ENCODE results near the gene SEMA4A. TPM values are rescaled to one million over a fixed set of nuclear protein-coding genes. Genes with fewer than 3 reads are reported as not detected.

SEMA4A gene
- total RNA-seq, 2 donors from 2014 or later = 2.6 to 11.9 TPM

- no peak overlapping the region for H3K27ac ChIP-seq
- 21 to 32% methylated on average over 19 to 20 of the region's 20 CpGs for WGBS, 2 donors
- no peak for DNase-seq
These were observed 3.7 kb upstream of the SEMA4A start for GRCh38 chr1:156149374-156150332.

GRCh38 chr1:156150333-156151011 is 2.9 kb upstream of the SEMA4A start:
- Histone ChIP-seq H3K36me3 (replicated peaks in 1 of 2; ENCODE audit: insufficient read depth in 1 of 2, low read depth in 2 of 2) (no peaks in the 10 kb centered on the region), H3K9me3 (no peaks in the 10 kb centered on the region), H3K4me3 (no peak overlapping the region), H3K4me1 (peaks cover 11% of the 10 kb centered on the region), H3K27me3 (no peaks in the 10 kb centered on the region), H3K27ac (no peak overlapping the region)
- no peak for DNase-seq
- intact Hi-C loops (cut with DNase I) = no loop called here
- TF ChIP-seq POLR2A (IDR thresholded peaks at IDR 0.05) (no peak), CTCF (IDR thresholded peaks at IDR 0.05) (no peak)
- 38 to 50% methylated on average over 9 to 10 of the region's 10 CpGs for WGBS, 2 donors
- ATAC-seq = no peak

More at GRCh38 chr1:156149374-156150332, 3.7 kb upstream of the SEMA4A start:
- Histone ChIP-seq H3K36me3 (replicated peaks in 1 of 2; ENCODE audit: insufficient read depth in 1 of 2, low read depth in 2 of 2) (no peaks in the 10 kb centered on the region), H3K27me3 (no peaks in the 10 kb centered on the region), H3K9me3 (no peaks in the 10 kb centered on the region), H3K4me1 (peaks cover 11% of the 10 kb centered on the region), H3K4me3 (no peak overlapping the region)
- no peak for ATAC-seq
- intact Hi-C loops (cut with DNase I) = loop anchor here (5.0 kb wide), 1 partner anchor 73 kb away; no protein-coding TSS in a partner anchor
- TF ChIP-seq POLR2A (IDR thresholded peaks at IDR 0.05) (no peak), CTCF (IDR thresholded peaks at IDR 0.05) (no peak)

- H3K27ac ChIP-seq = no peak overlapping the region
- H3K27me3 ChIP-seq = no peaks in the 10 kb centered on the region
- no peaks in the 10 kb centered on the region for H3K36me3 ChIP-seq (replicated peaks in 1 of 2; ENCODE audit: insufficient read depth in 1 of 2, low read depth in 2 of 2)
- peaks cover 11% of the 10 kb centered on the region for H3K4me1 ChIP-seq
- 59 to 67% methylated on average over 5 to 6 of the region's 6 CpGs for whole genome bisulfite sequencing, 2 donors
- intact Hi-C loops (cut with DNase I) = no loop called here
- TF ChIP-seq POLR2A (IDR thresholded peaks at IDR 0.05) (no peak), CTCF (IDR thresholded peaks at IDR 0.05) (no peak)
- ATAC-seq = no peak
- no peak overlapping the region for H3K4me3 ChIP-seq
- DNase-seq = peak in 1 of 4 donors; percentile 32
- H3K9me3 ChIP-seq = no peaks in the 10 kb centered on the region
These were observed 2.2 kb upstream of the SEMA4A start for GRCh38 chr1:156151093-156151688.

- ATAC-seq (no peak), DNase-seq (no peak)
- Histone ChIP-seq H3K4me1 (peaks cover 11% of the 10 kb centered on the region), H3K9me3 (no peaks in the 10 kb centered on the region), H3K27me3 (no peaks in the 10 kb centered on the region), H3K27ac (no peak overlapping the region), H3K36me3 (replicated peaks in 1 of 2; ENCODE audit: insufficient read depth in 1 of 2, low read depth in 2 of 2) (no peaks in the 10 kb centered on the region), H3K4me3 (no peak overlapping the region)
- intact Hi-C loops (cut with DNase I) = no loop called here
- 54 to 68% methylated on average over 5 of the region's 5 CpGs for WGBS, 2 donors
- no peak for TF ChIP-seq POLR2A (IDR thresholded peaks at IDR 0.05)
- TF ChIP-seq CTCF (IDR thresholded peaks at IDR 0.05) = no peak
These were observed 757 bp upstream of the SEMA4A start for GRCh38 chr1:156152628-156153027.

Data from body of pancreas (tissue), 4 donors.